ENCODE measurements around the gene RSKR.
A peak's percentile ranks its signal among the peaks of the same experiment; 100 is the strongest.
"Not testable (repeated sequence)": the region's sequence is repeated elsewhere in the genome, so short reads cannot be mapped to it uniquely, and the experiment has no call there.

The RSKR gene

GRCh38 chr17:28622186-28622585, 8.2 kb upstream of the RSKR start:
- no peak for DNase-seq (ENCODE audit: low read depth)

- no peak for DNase-seq (ENCODE audit: low read depth)
Measured at GRCh38 chr17:28620010-28620409, 6.0 kb upstream of the RSKR start.

GRCh38 chr17:28618464-28618863, 4.5 kb upstream of the RSKR start:
- DNase-seq (ENCODE audit: low read depth), result no peak

GRCh38 chr17:28616281-28616680, 2.3 kb upstream of the RSKR start:
- no peak for DNase-seq (ENCODE audit: low read depth)

GRCh38 chr17:28615260-28615940, 1.4 kb upstream of the RSKR start:
- DNase-seq (ENCODE audit: low read depth), result no peak

- peak; percentile 43 for DNase-seq (ENCODE audit: low read depth)
Measured at GRCh38 chr17:28612936-28613872, 781 bp downstream of the RSKR start.

GRCh38 chr17:28612531-28612930, 1.5 kb downstream of the RSKR start:
- DNase-seq (ENCODE audit: low read depth), result no peak

GRCh38 chr17:28610376-28610775, 3.6 kb downstream of the RSKR start:
- no peak for DNase-seq (ENCODE audit: low read depth)

- not testable (repeated sequence) for DNase-seq (ENCODE audit: low read depth)
Measured at GRCh38 chr17:28604031-28604430, 10.0 kb downstream of the RSKR start.

GRCh38 chr17:28599311-28600184, 14.4 kb downstream of the RSKR start:
- peak; percentile 92 for DNase-seq (ENCODE audit: low read depth)

- DNase-seq (ENCODE audit: low read depth), result peak; percentile 94
Measured at GRCh38 chr17:28598799-28599310, 15.1 kb downstream of the RSKR start, which contains the start of gene SPAG5. SPAG5 (minus strand) TSS chr17:28599025; CDS start chr17:28598946, 79 bp downstream.

GRCh38 chr17:28598389-28598788, 15.6 kb downstream of the RSKR start:
- no peak for DNase-seq (ENCODE audit: low read depth)

GRCh38 chr17:28597606-28598383, 16.2 kb downstream of the RSKR start:
- no peak for DNase-seq (ENCODE audit: low read depth)

GRCh38 chr17:28592260-28592659, 21.7 kb downstream of the RSKR start:
- no peak for DNase-seq (ENCODE audit: low read depth)

GRCh38 chr17:28585851-28586250, 28.1 kb downstream of the RSKR start:
- DNase-seq (ENCODE audit: low read depth), result no peak

- DNase-seq (ENCODE audit: low read depth), result no peak
Measured at GRCh38 chr17:28584434-28584833, 29.6 kb downstream of the RSKR start.

- no peak for DNase-seq (ENCODE audit: low read depth)
Measured at GRCh38 chr17:28582513-28582912, 31.5 kb downstream of the RSKR start.

- DNase-seq (ENCODE audit: low read depth), result no peak
Measured at GRCh38 chr17:28580959-28581358, 33.0 kb downstream of the RSKR start.

- no peak for DNase-seq (ENCODE audit: low read depth)
Measured at GRCh38 chr17:28579526-28579925, 34.5 kb downstream of the RSKR start.

- no peak for DNase-seq (ENCODE audit: low read depth)
Measured at GRCh38 chr17:28578246-28579195, 35.5 kb downstream of the RSKR start.

Measured in EH (cell line).